Stimulated activated CD8-positive, alpha-beta memory T cell treated with anti-CD3 and anti-CD28 coated beads, Interleukin-2, amount 100 ng/mL, for 1 hour (primary cell): ENCODE results near the gene GNL3L.
"Not testable (repeated sequence)": the region's sequence is repeated elsewhere in the genome, so short reads cannot be mapped to it uniquely, and the experiment has no call there.

Experiments
- DNase-seq, 2 donors: peaks; one replicate each; pipeline ENCODE4 v3.0.0-alpha.2; 2020; ENCODE audit warnings: low read depth in 2 of 2

The GNL3L gene

GRCh38 chrX:54555006-54555405 is 25.0 kb downstream of the GNL3L start:
- not testable (repeated sequence) for DNase-seq

GRCh38 chrX:54560411-54560810 is 30.4 kb downstream of the GNL3L start:
- no peak for DNase-seq

GRCh38 chrX:54561622-54562021 is 31.6 kb downstream of the GNL3L start:
- no peak for DNase-seq

- DNase-seq, result no peak
These were observed 34.9 kb downstream of the GNL3L start for GRCh38 chrX:54564936-54565335.

- no peak for DNase-seq
These were observed 40.3 kb downstream of the GNL3L start for GRCh38 chrX:54570332-54570731.

- not testable (repeated sequence) for DNase-seq
These were observed 42.6 kb downstream of the GNL3L start for GRCh38 chrX:54572641-54573040.

GRCh38 chrX:54597728-54598127 is 67.7 kb downstream of the GNL3L start:
- DNase-seq, result no peak

- DNase-seq, result no peak
These were observed 72.5 kb downstream of the GNL3L start for GRCh38 chrX:54602563-54602962.
